ENCODE measurements around the gene SEPTIN5.

Gene SEPTIN5

DNA sequence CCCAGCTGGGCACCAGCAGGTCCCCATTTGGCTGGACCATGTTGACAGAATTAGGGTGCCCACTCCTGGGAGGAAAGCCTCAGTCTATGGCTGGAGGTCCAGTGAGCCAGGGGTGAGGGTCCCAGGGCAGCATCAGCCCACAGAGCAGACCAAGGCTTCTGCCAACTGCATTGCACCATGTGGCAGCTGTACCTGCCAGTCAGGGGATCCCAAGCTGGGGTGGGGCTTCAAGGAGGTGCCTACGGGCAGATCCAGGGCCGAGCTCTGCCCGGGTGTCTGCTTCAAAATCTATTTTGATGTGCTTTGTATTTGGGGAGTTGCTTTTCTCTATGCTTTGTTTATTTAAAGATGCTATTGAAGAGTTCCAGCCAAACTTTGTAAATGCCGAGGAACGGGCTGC, 19.5 kb downstream of the SEPTIN5 start:
- Histone ChIP-seq H3K36me3 (ENCODE audit: control insufficient read depth in 1 of 2, insufficient read depth in 2 of 2, low read length in 2 of 2) (no peaks in the 10 kb centered on the region), H3K9me3 (ENCODE audit: control insufficient read depth in 1 of 2, low read length in 2 of 2) (no peaks in the 10 kb centered on the region), H3K4me1 (ENCODE audit: control insufficient read depth in 1 of 2, insufficient read depth in 2 of 2, low read length in 2 of 2) (peaks cover 0 to 7% of the 10 kb centered on the region in 2 donors), H3K27ac (ENCODE audit: low read length) (no peak overlapping the region), H3K27me3 (ENCODE audit: low read depth, low read length) (no peaks in the 10 kb centered on the region), H3K4me3 (ENCODE audit: low read depth in 1 of 2, low read length in 2 of 2) (no peak overlapping the region)

DNA sequence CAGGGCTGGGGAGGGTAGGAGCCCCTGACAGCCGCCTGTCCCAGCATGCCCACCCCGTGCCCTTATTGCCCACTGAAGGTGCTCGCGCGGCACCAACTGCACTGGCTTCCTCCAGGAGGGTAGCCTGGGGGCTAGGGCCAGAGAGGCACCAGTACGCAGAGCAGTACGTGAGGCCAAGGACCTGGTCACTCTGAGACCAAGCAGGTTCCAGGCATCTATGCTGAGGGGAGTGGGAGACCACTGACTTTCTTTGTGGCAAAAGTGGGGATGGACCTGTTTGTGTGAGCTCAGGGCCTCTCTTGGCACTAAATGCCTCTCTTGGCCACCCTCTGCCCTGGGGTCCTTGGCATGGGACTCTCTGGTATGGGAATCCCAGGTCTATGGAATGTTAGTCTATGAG, 19.9 kb downstream of the SEPTIN5 start:
- Histone ChIP-seq H3K27me3 (ENCODE audit: low read depth, low read length) (no peaks in the 10 kb centered on the region), H3K4me1 (ENCODE audit: control insufficient read depth in 1 of 2, insufficient read depth in 2 of 2, low read length in 2 of 2) (peaks cover 0 to 7% of the 10 kb centered on the region in 2 donors), H3K27ac (ENCODE audit: low read length) (no peak overlapping the region), H3K36me3 (ENCODE audit: control insufficient read depth in 1 of 2, insufficient read depth in 2 of 2, low read length in 2 of 2) (no peaks in the 10 kb centered on the region), H3K9me3 (ENCODE audit: control insufficient read depth in 1 of 2, low read length in 2 of 2) (no peaks in the 10 kb centered on the region), H3K4me3 (ENCODE audit: low read depth in 1 of 2, low read length in 2 of 2) (no peak overlapping the region)

DNA sequence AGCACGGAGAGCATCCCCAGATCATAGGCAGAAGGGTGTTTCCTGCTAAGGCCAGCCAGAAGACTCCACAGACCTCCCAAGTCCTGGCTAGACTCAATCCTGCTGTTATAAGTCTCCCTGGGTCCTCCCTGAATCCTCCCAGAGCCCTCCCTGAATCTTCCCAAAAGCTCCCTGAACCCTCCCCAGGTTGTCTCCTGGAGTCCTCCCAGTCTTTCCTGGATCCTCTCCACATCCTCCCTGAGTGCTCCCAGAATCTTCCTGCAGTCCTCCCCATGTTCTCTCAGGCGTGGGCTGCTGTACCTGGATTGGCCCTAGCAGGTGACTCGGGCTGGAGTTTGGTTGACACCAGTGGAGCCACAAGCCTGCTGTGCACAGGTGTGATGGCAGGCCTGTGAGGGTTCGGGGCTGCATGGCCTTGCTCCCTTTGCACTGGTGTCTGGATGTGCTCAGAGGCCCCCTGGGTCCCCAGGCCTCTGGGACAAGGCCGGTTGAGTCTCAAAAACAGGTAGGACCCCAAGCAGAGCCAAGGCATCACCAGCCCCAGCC, 20.6 kb downstream of the SEPTIN5 start:
- Histone ChIP-seq H3K4me3 (ENCODE audit: low read depth in 1 of 2, low read length in 2 of 2) (no peak overlapping the region), H3K9me3 (ENCODE audit: control insufficient read depth in 1 of 2, low read length in 2 of 2) (no peaks in the 10 kb centered on the region), H3K36me3 (ENCODE audit: control insufficient read depth in 1 of 2, insufficient read depth in 2 of 2, low read length in 2 of 2) (no peaks in the 10 kb centered on the region), H3K27ac (ENCODE audit: low read length) (no peak overlapping the region), H3K27me3 (ENCODE audit: low read depth, low read length) (no peaks in the 10 kb centered on the region), H3K4me1 (ENCODE audit: control insufficient read depth in 1 of 2, insufficient read depth in 2 of 2, low read length in 2 of 2) (peaks cover 0 to 7% of the 10 kb centered on the region in 2 donors)

DNA sequence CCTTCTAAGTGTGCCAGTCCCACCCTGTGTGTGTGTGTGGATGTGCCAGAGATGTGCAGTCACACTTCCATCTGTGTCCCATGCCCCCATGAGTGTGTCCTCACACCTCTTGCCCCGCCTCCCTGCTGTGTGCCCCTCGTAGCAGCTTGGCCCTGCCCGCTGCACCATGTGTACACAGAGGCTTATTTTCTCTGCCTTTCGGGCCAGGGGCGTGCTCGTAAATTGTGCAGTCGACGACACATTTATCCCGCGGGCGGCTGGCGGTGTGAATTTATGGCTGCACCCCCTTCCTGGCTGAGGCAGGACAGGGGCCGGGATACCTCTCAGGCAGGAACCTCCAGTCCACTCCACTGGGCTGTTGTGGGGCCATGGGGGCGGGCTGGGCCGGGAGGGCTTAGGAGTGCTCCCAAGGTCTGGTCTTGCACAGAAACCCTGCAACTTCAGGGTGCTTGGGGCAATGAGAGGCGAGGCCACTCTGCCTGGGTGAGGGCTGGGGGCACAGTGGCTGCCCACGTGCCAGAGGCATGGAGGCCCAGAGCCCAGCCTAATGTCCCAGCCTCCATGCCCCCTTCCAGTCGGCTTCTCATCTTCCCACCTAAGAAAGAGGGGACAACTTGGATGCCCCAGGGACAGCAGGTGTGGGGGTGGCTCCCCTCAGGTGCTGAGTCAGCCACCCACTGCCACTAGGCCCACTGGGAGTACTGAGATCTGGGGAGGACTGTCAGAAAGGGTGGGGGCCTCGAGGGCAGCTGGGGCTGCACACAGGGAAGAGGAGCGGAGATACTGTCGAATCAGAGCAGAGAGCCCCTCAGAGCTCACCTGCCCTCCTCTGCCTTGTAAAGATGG, 21.6 kb downstream of the SEPTIN5 start:
- no peaks in the 10 kb centered on the region for H3K27me3 ChIP-seq (ENCODE audit: low read depth, low read length)
- no peaks in the 10 kb centered on the region for H3K36me3 ChIP-seq (ENCODE audit: control insufficient read depth in 1 of 2, insufficient read depth in 2 of 2, low read length in 2 of 2)
- no peak overlapping the region for H3K4me3 ChIP-seq (ENCODE audit: low read depth in 1 of 2, low read length in 2 of 2)
- peaks cover 0 to 3% of the 10 kb centered on the region in 2 donors for H3K4me1 ChIP-seq (ENCODE audit: control insufficient read depth in 1 of 2, insufficient read depth in 2 of 2, low read length in 2 of 2)
- H3K9me3 ChIP-seq (ENCODE audit: control insufficient read depth in 1 of 2, low read length in 2 of 2): no peaks in the 10 kb centered on the region
- no peak overlapping the region for H3K27ac ChIP-seq (ENCODE audit: low read length)

DNA sequence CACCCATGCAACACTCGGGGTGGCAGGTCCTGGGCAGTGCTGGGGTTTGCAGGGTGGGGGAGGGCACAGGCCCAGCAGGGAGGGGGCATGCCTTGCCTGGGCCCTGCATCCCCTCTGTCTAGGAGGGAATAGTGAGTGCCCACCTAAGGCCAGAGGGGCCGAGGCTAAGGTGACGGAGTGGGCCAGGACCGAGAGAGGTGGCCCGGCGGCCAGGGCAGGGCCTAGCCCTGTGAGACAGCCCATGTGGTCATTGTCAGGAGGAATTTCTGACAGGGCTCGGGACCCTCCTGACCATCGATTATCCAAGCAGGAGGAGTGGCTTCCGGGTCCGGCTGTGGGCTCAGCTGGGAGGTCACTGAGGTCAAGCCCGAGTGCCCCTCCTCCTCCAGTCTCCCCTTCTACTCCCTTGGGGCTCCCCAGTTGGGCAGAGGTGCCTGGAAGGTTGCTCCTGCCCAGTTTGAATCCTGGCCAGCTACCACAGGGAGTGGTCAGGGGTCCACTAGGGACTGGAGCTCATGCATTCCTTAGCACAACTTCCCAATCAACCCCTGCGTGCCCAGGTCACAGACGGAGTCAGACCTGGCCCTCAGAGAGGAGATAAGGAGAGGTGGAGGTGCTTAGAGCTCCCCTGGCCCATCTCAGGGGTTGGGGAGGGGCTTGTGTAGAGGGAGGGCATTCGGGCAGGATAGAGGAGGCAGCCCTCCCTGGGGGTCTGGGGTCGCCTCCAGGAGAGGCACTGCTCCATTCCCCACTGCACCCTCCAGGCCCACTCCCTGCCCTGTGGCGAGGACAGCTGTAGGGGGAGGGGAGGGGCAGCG, 23.8 kb downstream of the SEPTIN5 start:
- Histone ChIP-seq H3K9me3 (ENCODE audit: control insufficient read depth in 1 of 2, low read length in 2 of 2) (no peaks in the 10 kb centered on the region), H3K4me3 (ENCODE audit: low read depth in 1 of 2, low read length in 2 of 2) (no peak overlapping the region), H3K27me3 (ENCODE audit: low read depth, low read length) (no peaks in the 10 kb centered on the region), H3K4me1 (ENCODE audit: control insufficient read depth in 1 of 2, insufficient read depth in 2 of 2, low read length in 2 of 2) (no peaks in the 10 kb centered on the region), H3K36me3 (ENCODE audit: control insufficient read depth in 1 of 2, insufficient read depth in 2 of 2, low read length in 2 of 2) (no peaks in the 10 kb centered on the region), H3K27ac (ENCODE audit: low read length) (no peak overlapping the region)

DNA sequence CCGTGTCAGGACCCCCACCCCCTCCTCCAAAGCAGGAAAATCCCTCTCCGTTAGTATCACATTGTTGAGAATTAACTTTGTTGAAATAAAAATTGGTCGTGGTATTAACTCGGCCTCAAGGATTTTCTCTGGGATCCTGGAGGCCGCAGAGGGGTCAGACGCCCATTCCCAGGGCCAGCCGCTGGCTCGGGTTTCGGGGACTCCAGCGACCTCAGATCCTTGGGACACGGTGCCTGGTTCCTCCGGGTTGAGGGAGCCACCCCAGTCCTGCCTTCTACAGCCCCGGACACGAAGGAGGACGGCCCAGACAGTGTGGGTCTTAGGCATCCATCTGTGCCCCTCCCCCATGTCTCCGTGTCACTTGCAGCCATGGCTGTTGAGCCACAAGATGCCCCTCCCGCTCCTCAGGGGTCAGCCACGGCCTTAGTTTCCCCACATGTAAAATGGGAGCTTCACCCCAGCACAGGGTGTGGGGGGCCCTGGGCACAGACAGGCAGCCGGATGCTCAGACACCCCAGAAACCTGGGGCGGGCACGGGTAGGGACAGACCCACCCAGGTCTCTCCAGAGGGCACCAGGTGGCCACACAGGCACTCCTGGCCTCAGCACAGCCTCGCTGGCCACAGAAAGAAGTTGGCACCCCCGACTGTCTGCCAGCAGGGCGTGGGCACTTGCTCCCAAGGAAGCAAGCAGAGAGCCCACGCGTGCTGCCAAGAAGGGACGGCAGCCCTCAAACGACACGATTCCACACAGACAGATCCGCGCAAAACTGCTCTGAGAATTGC, 24.6 kb downstream of the SEPTIN5 start:
- Histone ChIP-seq H3K36me3 (ENCODE audit: control insufficient read depth in 1 of 2, insufficient read depth in 2 of 2, low read length in 2 of 2) (no peaks in the 10 kb centered on the region), H3K27ac (ENCODE audit: low read length) (no peak overlapping the region), H3K9me3 (ENCODE audit: control insufficient read depth in 1 of 2, low read length in 2 of 2) (no peaks in the 10 kb centered on the region), H3K4me1 (ENCODE audit: control insufficient read depth in 1 of 2, insufficient read depth in 2 of 2, low read length in 2 of 2) (no peaks in the 10 kb centered on the region), H3K4me3 (ENCODE audit: low read depth in 1 of 2, low read length in 2 of 2) (no peak overlapping the region), H3K27me3 (ENCODE audit: low read depth, low read length) (no peaks in the 10 kb centered on the region)

DNA sequence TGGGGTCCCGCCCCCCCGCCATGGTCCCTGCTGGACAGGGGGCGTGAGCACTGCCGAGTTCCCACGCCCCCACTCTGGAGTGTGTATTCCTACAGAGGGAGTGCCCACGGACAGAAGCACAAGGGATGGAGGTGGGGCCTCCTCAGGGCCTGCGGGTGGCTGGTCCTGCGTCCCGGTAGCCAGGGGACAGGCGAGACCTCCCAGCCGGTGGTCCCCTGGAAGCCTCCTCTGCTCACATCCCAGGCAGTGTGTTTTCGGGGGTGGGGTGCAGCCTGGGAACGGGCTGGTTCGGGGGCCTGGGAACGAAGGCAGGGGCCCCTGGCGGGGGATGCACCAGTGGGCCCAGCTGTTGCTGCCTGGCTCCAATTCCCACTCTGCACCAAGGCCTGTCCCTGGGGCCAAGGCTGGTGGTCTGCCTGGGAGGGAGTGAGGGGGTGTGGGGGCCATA, 25.2 kb downstream of the SEPTIN5 start:
- no peaks in the 10 kb centered on the region for H3K9me3 ChIP-seq (ENCODE audit: control insufficient read depth in 1 of 2, low read length in 2 of 2)
- H3K27ac ChIP-seq (ENCODE audit: low read length): no peak overlapping the region
- H3K4me3 ChIP-seq (ENCODE audit: low read depth in 1 of 2, low read length in 2 of 2): no peak overlapping the region
- H3K27me3 ChIP-seq (ENCODE audit: low read depth, low read length): no peaks in the 10 kb centered on the region
- H3K36me3 ChIP-seq (ENCODE audit: control insufficient read depth in 1 of 2, insufficient read depth in 2 of 2, low read length in 2 of 2): no peaks in the 10 kb centered on the region
- H3K4me1 ChIP-seq (ENCODE audit: control insufficient read depth in 1 of 2, insufficient read depth in 2 of 2, low read length in 2 of 2): no peaks in the 10 kb centered on the region

DNA sequence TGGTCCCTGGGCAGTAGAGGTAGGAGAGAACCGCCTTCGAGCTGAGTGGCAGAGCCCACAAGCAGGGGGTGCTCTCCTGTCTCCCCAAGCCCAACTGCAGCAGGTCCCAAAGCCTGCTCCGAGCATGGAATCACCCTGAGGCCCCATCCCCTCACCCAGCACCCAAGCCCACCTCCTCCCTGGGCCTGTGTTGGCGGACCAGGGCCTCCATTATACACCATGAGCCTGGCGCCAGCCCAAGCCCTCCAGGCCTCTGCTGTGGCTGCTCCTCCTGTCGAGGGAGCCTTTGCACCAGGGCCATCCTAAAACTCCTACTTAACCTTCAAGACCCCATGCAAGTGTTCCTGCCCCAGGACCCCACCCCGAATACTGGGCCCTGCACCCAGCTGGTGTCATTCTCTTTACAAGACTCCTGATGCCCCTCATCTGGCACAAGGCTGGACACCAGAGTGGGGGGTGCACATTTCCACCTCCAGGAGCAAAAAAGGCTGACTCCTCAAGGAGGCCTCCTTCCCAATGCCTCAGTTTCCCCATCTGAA, 25.7 kb downstream of the SEPTIN5 start:
- no peaks in the 10 kb centered on the region for H3K4me1 ChIP-seq (ENCODE audit: control insufficient read depth in 1 of 2, insufficient read depth in 2 of 2, low read length in 2 of 2)
- H3K27ac ChIP-seq (ENCODE audit: low read length): no peak overlapping the region
- no peaks in the 10 kb centered on the region for H3K27me3 ChIP-seq (ENCODE audit: low read depth, low read length)
- no peaks in the 10 kb centered on the region for H3K36me3 ChIP-seq (ENCODE audit: control insufficient read depth in 1 of 2, insufficient read depth in 2 of 2, low read length in 2 of 2)
- H3K9me3 ChIP-seq (ENCODE audit: control insufficient read depth in 1 of 2, low read length in 2 of 2): no peaks in the 10 kb centered on the region
- no peak overlapping the region for H3K4me3 ChIP-seq (ENCODE audit: low read depth in 1 of 2, low read length in 2 of 2)

DNA sequence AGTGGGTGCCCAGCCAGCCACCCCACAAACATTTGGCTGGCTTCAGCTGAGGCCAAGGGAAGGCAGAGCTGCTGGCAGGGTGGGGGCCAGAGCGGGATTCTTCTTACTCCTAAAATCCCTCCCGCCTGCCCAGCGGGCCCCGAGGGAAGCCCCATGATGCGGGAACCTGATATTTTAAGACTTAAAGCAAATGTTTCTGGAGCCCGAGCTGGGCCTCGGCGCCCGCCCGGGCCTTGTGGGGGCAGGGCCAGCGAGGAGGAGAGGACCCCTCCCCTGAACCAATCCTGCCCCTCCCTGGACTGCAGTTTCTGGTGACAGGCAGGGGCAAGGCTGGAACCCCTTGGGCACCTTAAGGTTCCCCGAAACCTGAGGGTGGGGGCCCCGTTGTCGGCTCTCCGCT, 26.3 kb downstream of the SEPTIN5 start:
- Histone ChIP-seq H3K9me3 (ENCODE audit: control insufficient read depth in 1 of 2, low read length in 2 of 2) (no peaks in the 10 kb centered on the region), H3K36me3 (ENCODE audit: control insufficient read depth in 1 of 2, insufficient read depth in 2 of 2, low read length in 2 of 2) (no peaks in the 10 kb centered on the region), H3K4me3 (ENCODE audit: low read depth in 1 of 2, low read length in 2 of 2) (no peak overlapping the region), H3K4me1 (ENCODE audit: control insufficient read depth in 1 of 2, insufficient read depth in 2 of 2, low read length in 2 of 2) (no peaks in the 10 kb centered on the region), H3K27me3 (ENCODE audit: low read depth, low read length) (no peaks in the 10 kb centered on the region), H3K27ac (ENCODE audit: low read length) (no peak overlapping the region)

DNA sequence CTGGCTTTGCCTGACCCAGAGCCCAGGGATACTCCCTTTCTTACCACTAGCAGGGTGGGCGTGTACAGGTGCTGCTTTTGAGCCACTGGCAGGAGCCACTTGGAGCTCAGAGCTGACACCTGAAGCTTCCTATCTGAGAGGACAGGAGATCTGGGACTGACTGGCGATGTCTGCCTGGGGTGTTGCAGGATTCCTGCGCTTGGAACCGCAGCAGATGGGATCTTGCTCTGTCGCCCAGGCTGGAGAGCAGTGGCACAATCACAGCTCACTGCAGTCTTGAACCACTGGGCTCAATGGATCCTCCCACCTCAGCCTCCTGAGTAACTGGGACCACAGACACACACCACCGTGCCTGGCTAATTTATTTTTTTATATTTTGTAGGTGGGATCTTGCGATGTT, 26.8 kb downstream of the SEPTIN5 start:
- H3K27me3 ChIP-seq (ENCODE audit: low read depth, low read length): no peaks in the 10 kb centered on the region
- H3K4me3 ChIP-seq (ENCODE audit: low read depth in 1 of 2, low read length in 2 of 2): no peak overlapping the region
- no peaks in the 10 kb centered on the region for H3K9me3 ChIP-seq (ENCODE audit: control insufficient read depth in 1 of 2, low read length in 2 of 2)
- H3K4me1 ChIP-seq (ENCODE audit: control insufficient read depth in 1 of 2, insufficient read depth in 2 of 2, low read length in 2 of 2): no peaks in the 10 kb centered on the region
- no peaks in the 10 kb centered on the region for H3K36me3 ChIP-seq (ENCODE audit: control insufficient read depth in 1 of 2, insufficient read depth in 2 of 2, low read length in 2 of 2)
- H3K27ac ChIP-seq (ENCODE audit: low read length): no peak overlapping the region

Measured in muscle layer of duodenum (tissue), 2 donors.